SK-N-SH treated with all-trans-retinoic acid at 6 μM for 48 hours (cell line): ENCODE data around the gene MMP17.

Source experiments
- CREB5 ChIP-seq: fragments of 250-450 bp; sonication (Bioruptor Pico); IDR thresholded peaks from 2 replicates; pipeline ENCODE4 v1.5.1; 2020; ENCODE audit warnings: low read depth, mild to moderate bottlenecking, moderate library complexity
- CSDC2 ChIP-seq: fragments of 250-450 bp; sonication (Bioruptor Pico); IDR thresholded peaks from 2 replicates; pipeline ENCODE4 v1.5.0; 2020; ENCODE audit warnings: mild to moderate bottlenecking, moderate library complexity
- PATZ1 ChIP-seq: fragments of 250-450 bp; sonication (Bioruptor Pico); IDR thresholded peaks from 2 replicates; pipeline ENCODE4 v1.8.0; 2020; ENCODE audit warnings: mild to moderate bottlenecking, moderate library complexity, borderline replicate concordance
- TOX ChIP-seq: fragments of 250-450 bp; sonication (Bioruptor Pico); IDR thresholded peaks from 2 replicates; pipeline ENCODE4 v1.8.0; 2021; ENCODE audit warnings: mild to moderate bottlenecking, moderate library complexity, borderline replicate concordance
- TSHZ2 ChIP-seq: fragments of 250-450 bp; sonication (Bioruptor Pico); IDR thresholded peaks from 2 replicates; pipeline ENCODE4 v1.5.0; 2020; ENCODE audit warnings: mild to moderate bottlenecking, moderate library complexity
- ZFP3 ChIP-seq: fragments of 250-450 bp; sonication (Bioruptor Pico); IDR thresholded peaks from 2 replicates; pipeline ENCODE4 v1.5.0; 2020; ENCODE audit warnings: mild to moderate bottlenecking, moderate library complexity
- ZFP30 ChIP-seq: fragments of 450-650 bp; formaldehyde crosslinking; IDR thresholded peaks from 2 replicates; pipeline ENCODE4 v1.5.0; 2022; ENCODE audit warnings: mild to moderate bottlenecking, moderate library complexity

- TF ChIP-seq PATZ1 (CRISPR knock-in tag) (no peak), CREB5 (CRISPR knock-in tag) (no peak), TSHZ2 (CRISPR knock-in tag) (no peak), CSDC2 (CRISPR knock-in tag) (no peak), ZFP3 (CRISPR knock-in tag) (no peak), TOX (no peak), ZFP30 (CRISPR knock-in tag) (no peak)
These were observed 34.4 kb downstream of the MMP17 start for GRCh38 chr12:131862600-131862993.
